Activated effector memory CD4-positive, alpha-beta T cell treated with Interleukin-2 at 50 U/mL for 16 hours (primary cell): ENCODE data around the gene MDH1.
"Not testable (repeated sequence)": the region's sequence is repeated elsewhere in the genome, so short reads cannot be mapped to it uniquely, and the experiment has no call there.

ENCODE experiments used
- DNase-seq: peaks from one replicate; pipeline ENCODE4 v3.0.0-alpha.2; 2020

Gene MDH1

GRCh38 chr2:63588385-63589147 lies at the start of gene MDH1, which contains the start of gene WDPCP:
MDH1 (plus strand) TSS chr2:63588963; CDS start chr2:63589044, 81 bp downstream.
WDPCP (minus strand) TSS chr2:63588477; CDS start chr2:63588271, 206 bp downstream.
- peak; percentile 89 for DNase-seq

GRCh38 chr2:63539416-63540162 lies 49.2 kb upstream of the MDH1 start:
- no peak for DNase-seq

- DNase-seq: no peak
Measured at GRCh38 chr2:63544017-63544627, 44.6 kb upstream of the MDH1 start.

GRCh38 chr2:63545023-63545422 lies 43.7 kb upstream of the MDH1 start:
- DNase-seq: no peak

- no peak for DNase-seq
Measured at GRCh38 chr2:63553049-63553448, 35.7 kb upstream of the MDH1 start.

GRCh38 chr2:63555299-63555698 lies 33.5 kb upstream of the MDH1 start:
- DNase-seq: no peak

GRCh38 chr2:63555931-63556330 lies 32.8 kb upstream of the MDH1 start:
- DNase-seq: no peak

GRCh38 chr2:63557819-63558218 lies 30.9 kb upstream of the MDH1 start:
- not testable (repeated sequence) for DNase-seq

GRCh38 chr2:63558922-63559321 lies 29.8 kb upstream of the MDH1 start:
- not testable (repeated sequence) for DNase-seq

- no peak for DNase-seq
Measured at GRCh38 chr2:63562751-63563150, 26.0 kb upstream of the MDH1 start.

- DNase-seq: no peak
Measured at GRCh38 chr2:63569740-63570139, 19.0 kb upstream of the MDH1 start.

- no peak for DNase-seq
Measured at GRCh38 chr2:63571291-63571690, 17.5 kb upstream of the MDH1 start.

- no peak for DNase-seq
Measured at GRCh38 chr2:63572001-63572400, 16.8 kb upstream of the MDH1 start.

GRCh38 chr2:63573026-63573425 lies 15.7 kb upstream of the MDH1 start:
- not testable (repeated sequence) for DNase-seq

- DNase-seq: not testable (repeated sequence)
Measured at GRCh38 chr2:63573726-63574345, 14.9 kb upstream of the MDH1 start.

- DNase-seq: no peak
Measured at GRCh38 chr2:63576546-63576945, 12.2 kb upstream of the MDH1 start.

- DNase-seq: no peak
Measured at GRCh38 chr2:63578767-63579166, 10.0 kb upstream of the MDH1 start.

- DNase-seq: no peak
Measured at GRCh38 chr2:63580651-63581297, 8.0 kb upstream of the MDH1 start.

- DNase-seq: no peak
Measured at GRCh38 chr2:63581298-63581961, 7.3 kb upstream of the MDH1 start.

- DNase-seq: no peak
Measured at GRCh38 chr2:63582873-63583272, 5.9 kb upstream of the MDH1 start.

- no peak for DNase-seq
Measured at GRCh38 chr2:63587814-63588384, 864 bp upstream of the MDH1 start.
